Chondrocyte (in vitro differentiated cells): Measurements from ENCODE around the gene SEL1L. TPM values are rescaled to one million over a fixed set of nuclear protein-coding genes. Genes with fewer than 3 reads are reported as not detected.

Experiments
- DNase-seq: peaks from one replicate; pipeline ENCODE4 v3.0.0; 2021; ENCODE audit warnings: mixed read lengths, low spot score
- H3K27ac Mint-ChIP-seq: one replicate; pipeline ENCODE4 v1.8.0; 2021; ENCODE audit warnings: mild to moderate bottlenecking, moderate library complexity, mixed read lengths; ENCODE audit not compliant: unreplicated experiment
- H3K27me3 Mint-ChIP-seq: 2 replicates; pipeline ENCODE4 v1.8.0; 2021; ENCODE audit warnings: low read depth, mixed read lengths
- H3K36me3 Mint-ChIP-seq: 2 replicates; pipeline ENCODE4 v1.8.0; 2021; ENCODE audit warnings: low read depth, mixed read lengths
- H3K4me1 Mint-ChIP-seq: 2 replicates; pipeline ENCODE4 v1.8.0; 2021; ENCODE audit warnings: low read depth, mild to moderate bottlenecking, mixed read lengths
- H3K4me3 Mint-ChIP-seq: one replicate; pipeline ENCODE4 v1.8.0; 2021; ENCODE audit warnings: mild to moderate bottlenecking, moderate library complexity, mixed read lengths; ENCODE audit not compliant: unreplicated experiment
- H3K9me3 Mint-ChIP-seq: 2 replicates; pipeline ENCODE4 v1.8.0; 2021; ENCODE audit warnings: low read depth, mixed read lengths
- CTCF ChIP-seq: fragments of 200-600 bp; sonication (generic); IDR thresholded peaks from 2 replicates; pipeline ENCODE4 v1.5.0; 2021; ENCODE audit warnings: antibody characterized with exemption, mild to moderate bottlenecking, moderate library complexity
- total RNA-seq: library from RNA; stranded (reverse); gene quantifications from 3 replicates; pipeline ENCODE4 v1.2.1, GENCODE V29; 2021

Gene SEL1L
- total RNA-seq, 1 donor from 2014 or later: 201 TPM

- no peak for TF ChIP-seq CTCF
- Mint-ChIP-seq H3K27me3 (peaks cover 77% of the 10 kb centered on the region), H3K27ac (no peak overlapping the region), H3K9me3 (no peaks in the 10 kb centered on the region), H3K4me3 (peak overlapping the region; percentile 43), H3K4me1 (peaks cover 10% of the 10 kb centered on the region), H3K36me3 (no peaks in the 10 kb centered on the region)
- no peak for DNase-seq
Observed at GRCh38 chr14:81435391-81436295, 98.0 kb downstream of the SEL1L start.

- Mint-ChIP-seq H3K27me3 (peaks cover 70% of the 10 kb centered on the region), H3K4me1 (peaks cover 10% of the 10 kb centered on the region), H3K4me3 (peak overlapping the region; percentile 43), H3K27ac (no peak overlapping the region), H3K36me3 (no peaks in the 10 kb centered on the region), H3K9me3 (no peaks in the 10 kb centered on the region)
- DNase-seq: no peak
- TF ChIP-seq CTCF: no peak
Observed at GRCh38 chr14:81435048-81435390, 98.6 kb downstream of the SEL1L start.

- Mint-ChIP-seq H3K27me3 (peaks cover 65% of the 10 kb centered on the region), H3K27ac (no peak overlapping the region), H3K4me1 (peaks cover 10% of the 10 kb centered on the region), H3K36me3 (no peaks in the 10 kb centered on the region), H3K4me3 (no peak overlapping the region), H3K9me3 (no peaks in the 10 kb centered on the region)
- DNase-seq: no peak
- no peak for TF ChIP-seq CTCF
Observed at GRCh38 chr14:81434230-81434629, 99.4 kb downstream of the SEL1L start.

- Mint-ChIP-seq H3K9me3 (no peaks in the 10 kb centered on the region), H3K4me3 (no peak overlapping the region), H3K36me3 (no peaks in the 10 kb centered on the region), H3K27me3 (peaks cover 60% of the 10 kb centered on the region), H3K27ac (no peak overlapping the region), H3K4me1 (peaks cover 10% of the 10 kb centered on the region)
- DNase-seq: no peak
- TF ChIP-seq CTCF: no peak
Observed at GRCh38 chr14:81433378-81433777, 100.3 kb downstream of the SEL1L start.

GRCh38 chr14:81432219-81432661 is 101.4 kb downstream of the SEL1L start:
- no peak for DNase-seq
- Mint-ChIP-seq H3K4me1 (peaks cover 14% of the 10 kb centered on the region), H3K27ac (no peak overlapping the region), H3K36me3 (no peaks in the 10 kb centered on the region), H3K4me3 (no peak overlapping the region), H3K27me3 (peaks cover 54% of the 10 kb centered on the region), H3K9me3 (no peaks in the 10 kb centered on the region)
- no peak for TF ChIP-seq CTCF
